Skin of body (tissue), 2 donors: Measurements from ENCODE around the gene DNAJC8. TPM values are rescaled to one million over a fixed set of nuclear protein-coding genes. Genes with fewer than 3 reads are reported as not detected.

Experiments
- DNase-seq: peaks from one replicate; lab custom pipeline; 2025; lab: John Stamatoyannopoulos, UW
- total RNA-seq: library from RNA; depleted of rRNA; stranded (reverse); fragments of >200 nt; gene quantifications from one replicate; pipeline ENCODE4 v1.2.3, GENCODE V29; 2014

Gene DNAJC8
- 31.5 TPM for total RNA-seq

- peak; percentile 90 for DNase-seq
Observed at GRCh38 chr1:28232558-28233263, at the start of gene DNAJC8. Gene DNAJC8 (minus strand): TSS chr1:28233029. CDS start chr1:28232998, 31 bp downstream.

GRCh38 chr1:28281608-28282425 lies 49.0 kb upstream of the DNAJC8 start:
- DNase-seq = no peak

- DNase-seq = no peak
Observed at GRCh38 chr1:28280977-28281381, 48.1 kb upstream of the DNAJC8 start.

GRCh38 chr1:28280501-28280900 lies 47.7 kb upstream of the DNAJC8 start:
- no peak for DNase-seq

GRCh38 chr1:28279721-28280120 lies 46.9 kb upstream of the DNAJC8 start:
- no peak for DNase-seq

GRCh38 chr1:28278763-28279162 lies 45.9 kb upstream of the DNAJC8 start:
- no peak for DNase-seq

GRCh38 chr1:28273216-28273860 lies 40.5 kb upstream of the DNAJC8 start:
- DNase-seq = no peak

GRCh38 chr1:28272215-28272852 lies 39.5 kb upstream of the DNAJC8 start:
- DNase-seq = no peak

GRCh38 chr1:28269529-28269928 lies 36.7 kb upstream of the DNAJC8 start:
- no peak for DNase-seq

- no peak for DNase-seq
Observed at GRCh38 chr1:28267633-28268032, 34.8 kb upstream of the DNAJC8 start.

- DNase-seq = no peak
Observed at GRCh38 chr1:28266920-28267322, 34.1 kb upstream of the DNAJC8 start.

GRCh38 chr1:28265577-28265976 lies 32.7 kb upstream of the DNAJC8 start:
- no peak for DNase-seq

- DNase-seq = no peak
Observed at GRCh38 chr1:28264897-28265296, 32.1 kb upstream of the DNAJC8 start.

- DNase-seq = no peak
Observed at GRCh38 chr1:28260803-28261174, 28.0 kb upstream of the DNAJC8 start.

GRCh38 chr1:28259934-28260802 lies 27.3 kb upstream of the DNAJC8 start:
- DNase-seq = peak; percentile 58

GRCh38 chr1:28259252-28259933 lies 26.6 kb upstream of the DNAJC8 start, which contains the start of gene SESN2:
Gene SESN2 (plus strand): TSS chr1:28259518. CDS start chr1:28259848, 330 bp downstream.
- peak; percentile 96 for DNase-seq

GRCh38 chr1:28258628-28259251 lies 25.9 kb upstream of the DNAJC8 start:
- DNase-seq = no peak

- no peak for DNase-seq
Observed at GRCh38 chr1:28257736-28258135, 24.9 kb upstream of the DNAJC8 start.

GRCh38 chr1:28256197-28256827 lies 23.5 kb upstream of the DNAJC8 start:
- no peak for DNase-seq
